ENCODE measurements around the gene MRPL10. TPM values are rescaled to one million over a fixed set of nuclear protein-coding genes. Genes with fewer than 3 reads are reported as not detected.

The MRPL10 gene
- total and polyA plus RNA-seq, 2 experiments from 2014 or later: 50.2 to 74.7 TPM

- H3K4me3 ChIP-seq: no peak overlapping the region
- no peaks in the 10 kb centered on the region for H3F3A ChIP-seq (replicated peaks; ENCODE audit: low read depth)
These were observed 21.0 kb downstream of the MRPL10 start for GRCh38 chr17:47810200-47810821.

More at GRCh38 chr17:47810200-47810821, 21.0 kb downstream of the MRPL10 start:
- no peaks in the 10 kb centered on the region for H3K79me2 ChIP-seq (replicated peaks; ENCODE audit: insufficient read depth)
- no peaks in the 10 kb centered on the region for H3K9me2 ChIP-seq (ENCODE audit: insufficient read depth)
- H4K20me1 ChIP-seq (replicated peaks; ENCODE audit: insufficient read depth): no peaks in the 10 kb centered on the region
- TF ChIP-seq EZH2 (IDR thresholded peaks at IDR 0.05; ENCODE audit: low read depth, unreplicated experiment) (no peak), POLR2AphosphoS5 (IDR thresholded peaks at IDR 0.05; ENCODE audit: low read depth) (no peak), CREB1 (CRISPR knock-in tag; IDR thresholded peaks at IDR 0.05; ENCODE audit: low read depth) (no peak), ZNF331 (CRISPR knock-in tag; IDR thresholded peaks at IDR 0.05; ENCODE audit: low read depth) (no peak), JUNB (IDR thresholded peaks at IDR 0.05; ENCODE audit: unreplicated experiment) (no peak), EZH2phosphoT487 (IDR thresholded peaks at IDR 0.05; ENCODE audit: unreplicated experiment) (no peak), CTCF (conservative IDR thresholded peaks at IDR 0.05; ENCODE audit: low read depth in 2 of 2) (no peak), STAT1 (IDR thresholded peaks at IDR 0.05; ENCODE audit: unreplicated experiment) (no peak), ETS1 (IDR thresholded peaks at IDR 0.05) (no peak), NANOG (IDR thresholded peaks at IDR 0.05; ENCODE audit: borderline replicate concordance) (no peak), REST (IDR thresholded peaks at IDR 0.05; ENCODE audit: unreplicated experiment) (no peak), ZNF462 (CRISPR knock-in tag; IDR thresholded peaks at IDR 0.05) (no peak), ZNF114 (CRISPR knock-in tag; IDR thresholded peaks at IDR 0.05) (no peak)
- H3K27ac ChIP-seq (ENCODE audit: low read depth): no peak overlapping the region
- Mint-ChIP-seq H3K27ac (peak overlapping the region; percentile 72), H3K27me3 (ENCODE audit: insufficient read depth, low read depth, poor library complexity) (peaks cover 5% of the 10 kb centered on the region), H3K4me3 (no peak overlapping the region), H3K9me3 (no peaks in the 10 kb centered on the region; the same call in 2 of the 3 replicates), H3K36me3 (ENCODE audit: low read depth) (peaks cover 5% of the 10 kb centered on the region; the same call in 1 of the 3 replicates), H3K4me1 (peaks cover 7% of the 10 kb centered on the region; the same call in 2 of the 3 replicates)
- H2AFZ ChIP-seq: no peak overlapping the region
- H3K27me3 ChIP-seq (ENCODE audit: insufficient read depth): no peaks in the 10 kb centered on the region
- ATAC-seq (peak; percentile 80), DNase-seq (ENCODE audit: low spot score) (peak; percentile 56)
- no peaks in the 10 kb centered on the region for H3K36me3 ChIP-seq (ENCODE audit: insufficient read depth)
- H3K4me2 ChIP-seq: no peak overlapping the region
- no peaks in the 10 kb centered on the region for H3K4me1 ChIP-seq (ENCODE audit: insufficient read depth)

All from GM23338 (cell line).